Cardiac fibroblast (primary cell): ENCODE results near the gene TM2D3.

Source experiments
- DNase-seq, 2 donors: peaks; one replicate each; pipeline versions ENCODE4 v3.0.0 to v3.0.0-alpha.2; 2010; ENCODE audit warnings: low read depth in 2 of 2
- H3K4me3 ChIP-seq, 2 donors: replicated peaks in 1 of 2; 1 replicate in 1 of 2; 2 replicates in 1 of 2; pipeline ENCODE4 v1.5.1; 2011; ENCODE audit warnings: low read depth in 2 of 2, low read length in 2 of 2, mild to moderate bottlenecking in 2 of 2, moderate library complexity in 1 of 2
- TF ChIP-seq, protein P1 (sequence below): IDR thresholded peaks from one replicate; pipeline ENCODE4 v1.5.1; 2011; ENCODE audit warnings: low read depth, mild to moderate bottlenecking, low read length, inconsistent platforms

TM2D3 gene

DNA sequence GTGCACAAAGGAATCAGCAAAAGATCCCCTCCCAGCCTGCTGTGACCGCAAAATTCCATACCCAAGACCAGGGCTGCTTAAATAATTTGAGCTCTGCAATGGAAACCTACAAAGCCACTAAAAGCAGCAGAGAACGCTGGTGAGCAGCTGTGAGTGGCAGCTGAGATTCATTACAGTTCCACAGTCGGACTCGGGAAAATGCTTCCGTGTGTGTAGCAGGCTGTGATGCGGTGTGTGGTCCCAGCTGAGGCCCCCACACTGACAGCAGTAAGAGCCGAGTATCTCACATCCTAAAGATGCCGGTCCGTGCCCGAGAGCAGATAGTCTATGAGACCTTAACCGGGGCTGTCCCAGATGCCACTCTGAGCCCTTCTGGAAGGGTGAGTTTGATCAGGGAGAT, 37.4 kb downstream of the TM2D3 start:
- TF ChIP-seq, protein P1, sequence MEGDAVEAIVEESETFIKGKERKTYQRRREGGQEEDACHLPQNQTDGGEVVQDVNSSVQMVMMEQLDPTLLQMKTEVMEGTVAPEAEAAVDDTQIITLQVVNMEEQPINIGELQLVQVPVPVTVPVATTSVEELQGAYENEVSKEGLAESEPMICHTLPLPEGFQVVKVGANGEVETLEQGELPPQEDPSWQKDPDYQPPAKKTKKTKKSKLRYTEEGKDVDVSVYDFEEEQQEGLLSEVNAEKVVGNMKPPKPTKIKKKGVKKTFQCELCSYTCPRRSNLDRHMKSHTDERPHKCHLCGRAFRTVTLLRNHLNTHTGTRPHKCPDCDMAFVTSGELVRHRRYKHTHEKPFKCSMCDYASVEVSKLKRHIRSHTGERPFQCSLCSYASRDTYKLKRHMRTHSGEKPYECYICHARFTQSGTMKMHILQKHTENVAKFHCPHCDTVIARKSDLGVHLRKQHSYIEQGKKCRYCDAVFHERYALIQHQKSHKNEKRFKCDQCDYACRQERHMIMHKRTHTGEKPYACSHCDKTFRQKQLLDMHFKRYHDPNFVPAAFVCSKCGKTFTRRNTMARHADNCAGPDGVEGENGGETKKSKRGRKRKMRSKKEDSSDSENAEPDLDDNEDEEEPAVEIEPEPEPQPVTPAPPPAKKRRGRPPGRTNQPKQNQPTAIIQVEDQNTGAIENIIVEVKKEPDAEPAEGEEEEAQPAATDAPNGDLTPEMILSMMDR = no peak
- no peak overlapping the region for H3K4me3 ChIP-seq
- DNase-seq = no peak

DNA sequence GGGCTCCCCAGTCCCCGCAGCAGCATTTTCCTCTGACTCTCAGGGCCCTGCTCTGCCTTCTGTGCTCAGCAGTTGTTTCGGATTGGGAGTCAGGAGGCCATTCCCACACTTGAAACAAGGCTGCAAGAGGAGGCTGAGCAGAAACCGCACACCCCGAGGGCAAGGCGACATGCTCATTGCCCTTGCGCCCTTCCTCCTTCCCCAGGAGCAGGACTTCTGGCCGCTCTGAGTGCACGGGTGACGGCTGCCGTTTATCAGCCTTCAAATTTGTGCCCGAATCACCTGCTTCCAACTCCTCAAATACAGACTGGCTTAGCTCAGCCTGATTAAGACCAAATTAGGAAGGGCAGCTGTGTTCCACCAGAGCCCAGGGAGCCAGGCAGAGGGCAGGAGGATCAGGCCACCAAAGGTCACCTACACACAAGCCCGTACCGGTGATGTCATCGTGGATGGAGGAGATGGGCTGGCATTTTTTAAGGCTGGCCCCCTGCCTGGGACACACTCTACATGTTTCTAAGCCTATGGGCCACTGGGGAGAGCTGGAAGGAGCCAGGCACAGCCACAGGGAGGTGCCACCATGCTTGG, 38.1 kb downstream of the TM2D3 start:
- DNase-seq = no peak
- TF ChIP-seq, protein P1 = no peak
- no peak overlapping the region for H3K4me3 ChIP-seq

DNA sequence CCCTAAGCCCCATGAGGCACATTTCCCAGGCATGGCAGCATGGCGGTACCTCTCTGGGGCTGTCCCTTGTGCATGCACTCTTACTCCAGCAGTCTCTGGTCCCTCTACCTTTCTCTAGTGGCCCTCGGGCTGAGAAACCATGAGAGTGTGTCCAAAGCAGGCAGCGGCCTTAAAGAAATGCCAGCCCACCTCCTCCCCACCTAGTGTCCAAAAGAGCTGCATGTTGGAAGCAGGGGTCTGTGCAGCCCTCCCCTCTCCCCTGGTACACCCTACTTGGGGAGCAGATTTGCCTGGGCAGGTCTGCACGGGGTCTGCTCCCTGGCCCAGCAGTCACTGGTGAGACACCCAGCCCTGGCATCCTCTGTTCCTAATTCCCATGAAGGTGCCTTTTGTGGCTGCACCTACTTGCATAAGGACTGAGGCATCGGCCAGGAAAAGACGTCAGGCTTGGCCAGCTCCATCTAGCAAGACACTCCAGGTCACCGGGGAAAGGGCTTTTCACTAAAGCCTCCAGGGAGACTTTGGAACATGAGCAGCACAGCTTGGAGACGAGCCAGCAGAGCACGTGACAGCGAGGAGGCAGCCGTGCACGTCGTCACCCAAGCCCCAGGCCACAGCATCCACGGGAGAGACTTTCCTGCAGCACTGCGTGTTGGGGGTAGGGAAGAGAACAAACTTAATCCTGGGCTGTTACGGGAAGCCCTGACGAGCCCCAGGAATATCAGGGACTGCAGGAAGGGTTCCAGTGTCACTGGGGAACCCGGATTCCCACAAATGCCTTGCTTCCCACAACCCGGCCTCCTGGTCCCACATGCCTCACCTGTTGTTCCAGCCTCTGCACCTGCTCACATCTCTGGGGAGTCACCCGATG, 38.8 kb downstream of the TM2D3 start:
- DNase-seq = peak; percentile 48 to 51
- TF ChIP-seq, protein P1 = no peak
- H3K4me3 ChIP-seq = no peak overlapping the region

DNA sequence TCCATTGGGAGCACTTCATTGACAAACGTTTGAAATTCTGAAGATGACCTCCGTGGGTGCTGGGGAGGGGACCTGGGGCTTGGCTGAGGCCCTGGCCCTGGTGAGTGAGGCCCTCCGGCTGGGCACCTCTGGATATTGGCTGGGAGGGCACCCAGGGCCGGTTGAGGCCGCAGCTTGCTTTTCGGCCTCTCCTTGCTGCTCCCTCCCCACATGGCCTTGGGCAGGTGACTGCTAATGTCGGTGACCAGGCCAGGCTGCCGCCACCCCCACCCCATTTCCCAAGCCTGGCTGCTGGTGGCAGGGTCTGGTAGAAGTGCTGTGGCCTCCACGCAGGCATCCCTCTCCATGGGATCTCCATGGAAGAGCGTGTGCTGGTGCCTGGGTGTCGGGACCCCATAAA, 39.5 kb downstream of the TM2D3 start:
- no peak overlapping the region for H3K4me3 ChIP-seq
- no peak for DNase-seq
- TF ChIP-seq, protein P1 = no peak

DNA sequence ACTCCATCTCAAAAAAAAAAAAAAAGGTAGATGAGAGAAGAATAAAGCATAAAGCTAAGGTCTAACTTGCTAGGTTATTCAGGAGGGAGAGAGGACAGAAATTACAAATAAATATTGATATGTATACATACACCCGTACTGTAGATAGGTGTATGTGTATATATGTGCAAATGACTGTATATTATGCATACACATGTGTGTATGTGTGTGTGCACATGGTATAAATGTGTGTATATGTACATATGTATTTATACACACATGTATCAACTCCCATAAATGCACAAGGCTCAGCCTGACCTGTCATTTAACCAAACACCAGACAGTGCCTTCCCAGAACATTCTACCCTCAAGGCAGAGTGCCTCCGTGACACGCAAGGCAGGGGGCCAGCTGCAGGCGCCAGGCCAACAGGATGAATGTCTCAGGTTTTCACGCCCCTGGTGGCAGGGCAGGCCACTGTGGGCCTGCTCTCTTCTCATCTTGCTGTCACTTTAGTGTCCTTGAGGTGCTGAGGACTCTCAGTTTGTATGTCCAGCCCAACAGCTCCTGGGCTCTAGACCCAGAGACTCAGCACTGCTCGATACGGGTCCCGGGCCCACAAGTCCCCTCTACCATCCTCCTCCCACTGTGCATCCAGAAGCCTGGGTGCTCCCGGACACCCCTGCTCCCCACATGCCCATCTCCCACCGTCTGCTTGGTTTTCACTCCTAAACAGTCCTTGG, 40.4 kb downstream of the TM2D3 start:
- no peak for DNase-seq
- no peak overlapping the region for H3K4me3 ChIP-seq
- TF ChIP-seq, protein P1 = no peak

DNA sequence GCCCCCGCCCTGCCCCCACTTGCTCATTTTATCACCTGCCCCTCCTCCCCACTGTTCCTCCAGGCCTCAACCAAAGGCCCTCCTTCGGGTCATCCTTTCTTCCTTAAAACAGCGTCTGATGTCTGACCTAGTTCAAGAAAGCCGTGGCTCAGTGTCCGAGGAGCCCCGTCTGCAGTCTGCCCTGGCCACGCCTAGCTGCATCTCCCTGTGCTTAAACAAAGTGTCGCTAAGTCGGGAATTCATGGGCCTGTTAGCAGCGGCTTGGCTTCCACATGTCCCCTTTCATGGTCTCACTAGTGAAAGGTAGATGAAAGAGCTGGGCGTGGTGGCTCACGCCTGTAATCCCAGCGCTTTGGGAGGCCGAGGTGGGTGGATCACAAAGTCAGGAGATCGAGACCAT, 41.2 kb downstream of the TM2D3 start:
- no peak for DNase-seq
- TF ChIP-seq, protein P1 = no peak
- H3K4me3 ChIP-seq = no peak overlapping the region
